B cell (primary cell): ENCODE results near the gene ZNF804B.

Source experiments
- EZH2 ChIP-seq: IDR thresholded peaks from 2 replicates; pipeline ENCODE4 v1.6.1; 2012; ENCODE audit warnings: borderline replicate concordance, low read depth, mild to moderate bottlenecking, moderate library complexity, low read length; ENCODE audit not compliant: insufficient read depth, poor library complexity, severe bottlenecking
- TF ChIP-seq, protein P1 (sequence below): fragments of 200-600 bp; IDR thresholded peaks from one replicate; pipeline ENCODE4 v1.8.0; 2022; ENCODE audit warnings: antibody characterized with exemption, mild to moderate bottlenecking

- TF ChIP-seq, protein P1, sequence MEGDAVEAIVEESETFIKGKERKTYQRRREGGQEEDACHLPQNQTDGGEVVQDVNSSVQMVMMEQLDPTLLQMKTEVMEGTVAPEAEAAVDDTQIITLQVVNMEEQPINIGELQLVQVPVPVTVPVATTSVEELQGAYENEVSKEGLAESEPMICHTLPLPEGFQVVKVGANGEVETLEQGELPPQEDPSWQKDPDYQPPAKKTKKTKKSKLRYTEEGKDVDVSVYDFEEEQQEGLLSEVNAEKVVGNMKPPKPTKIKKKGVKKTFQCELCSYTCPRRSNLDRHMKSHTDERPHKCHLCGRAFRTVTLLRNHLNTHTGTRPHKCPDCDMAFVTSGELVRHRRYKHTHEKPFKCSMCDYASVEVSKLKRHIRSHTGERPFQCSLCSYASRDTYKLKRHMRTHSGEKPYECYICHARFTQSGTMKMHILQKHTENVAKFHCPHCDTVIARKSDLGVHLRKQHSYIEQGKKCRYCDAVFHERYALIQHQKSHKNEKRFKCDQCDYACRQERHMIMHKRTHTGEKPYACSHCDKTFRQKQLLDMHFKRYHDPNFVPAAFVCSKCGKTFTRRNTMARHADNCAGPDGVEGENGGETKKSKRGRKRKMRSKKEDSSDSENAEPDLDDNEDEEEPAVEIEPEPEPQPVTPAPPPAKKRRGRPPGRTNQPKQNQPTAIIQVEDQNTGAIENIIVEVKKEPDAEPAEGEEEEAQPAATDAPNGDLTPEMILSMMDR = no peak
- TF ChIP-seq EZH2 = no peak
Measured at GRCh38 chr7:89053130-89053529, 293.6 kb downstream of the ZNF804B start.
